Left hindlimb (tissue), 1 donor: ENCODE results near the gene SPDYE2.
A peak's percentile ranks its signal among the peaks of the same experiment; 100 is the strongest.
"Not testable (repeated sequence)": the region's sequence is repeated elsewhere in the genome, so short reads cannot be mapped to it uniquely, and the experiment has no call there.

Experiments
- DNase-seq: peaks from one replicate; pipeline ENCODE4 v3.0.0-alpha.2; 2018

Gene SPDYE2

DNA sequence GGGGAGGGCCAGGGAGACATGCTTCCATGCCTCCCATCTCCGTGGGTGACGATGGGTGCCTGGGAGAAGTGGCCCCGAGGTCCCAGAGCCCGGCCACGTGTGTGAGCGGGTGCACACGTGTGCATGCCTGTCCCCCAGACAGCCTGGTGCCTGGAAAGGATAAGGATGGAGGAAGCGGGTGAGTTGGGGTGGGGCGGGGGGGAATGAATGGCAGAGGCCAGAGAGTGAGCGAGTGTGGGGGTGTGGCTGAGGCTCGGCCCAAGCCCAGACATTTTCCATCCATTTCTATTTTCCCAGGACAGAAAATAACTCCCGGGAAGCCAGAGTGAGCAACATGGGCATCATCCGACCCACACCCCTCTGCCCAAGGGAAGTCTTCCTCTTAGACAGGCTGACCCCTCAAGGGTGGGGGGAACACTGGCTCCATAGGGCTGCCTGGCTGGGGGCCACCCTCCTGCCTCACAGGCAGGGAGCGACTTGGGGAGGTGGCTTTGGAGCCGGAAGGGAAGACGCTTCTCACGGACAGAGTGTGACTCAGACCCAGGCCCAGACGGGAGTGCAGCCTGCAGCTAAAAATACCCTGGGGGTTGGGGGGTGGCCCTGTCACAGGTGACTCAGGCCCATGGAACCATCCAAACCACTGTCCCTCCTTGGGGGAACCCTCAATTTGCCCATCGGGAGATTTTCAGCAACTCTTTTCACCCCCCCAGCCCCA lies 53.6 kb downstream of the SPDYE2 start:
- DNase-seq: not testable (repeated sequence)

DNA sequence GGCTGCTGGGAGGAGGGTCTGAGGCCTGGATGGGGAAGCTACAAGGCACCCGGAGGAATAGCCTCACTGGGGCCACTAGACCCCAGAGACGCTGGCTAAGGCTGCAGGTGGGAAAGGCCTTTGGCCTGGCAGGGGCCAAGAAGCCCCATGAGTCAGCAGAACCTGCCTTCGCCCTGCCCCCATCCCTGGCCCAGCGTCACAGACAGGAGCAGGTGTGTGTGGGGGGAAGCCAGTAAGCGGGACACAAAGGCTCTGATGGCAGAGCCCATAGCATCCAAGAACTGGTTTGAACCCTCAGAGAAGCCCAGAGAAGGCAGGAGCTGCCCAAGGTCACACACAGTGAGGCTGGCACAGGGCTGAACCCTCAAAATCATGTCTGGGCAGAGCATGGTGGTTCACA lies 55.8 kb downstream of the SPDYE2 start:
- DNase-seq: not testable (repeated sequence)

DNA sequence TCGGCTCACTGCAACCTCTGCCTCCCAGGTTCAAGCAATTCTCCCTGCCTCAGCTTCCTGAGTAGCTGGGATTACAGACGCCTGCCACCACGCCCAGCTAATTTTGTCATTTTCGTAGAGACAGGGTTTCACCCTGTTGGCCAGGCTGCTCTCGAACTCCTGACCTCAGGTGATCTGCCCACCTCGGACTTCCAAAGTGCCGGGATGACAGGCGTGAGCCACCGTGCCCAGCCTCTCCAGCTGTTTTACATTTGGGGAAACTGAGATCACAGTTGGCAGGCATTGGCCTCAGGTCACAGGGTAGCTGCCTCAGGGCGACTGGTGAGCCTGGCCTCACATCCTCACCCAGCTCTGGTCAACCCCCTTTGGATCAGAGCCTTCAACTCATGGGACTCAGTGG lies 58.7 kb downstream of the SPDYE2 start:
- not testable (repeated sequence) for DNase-seq

DNA sequence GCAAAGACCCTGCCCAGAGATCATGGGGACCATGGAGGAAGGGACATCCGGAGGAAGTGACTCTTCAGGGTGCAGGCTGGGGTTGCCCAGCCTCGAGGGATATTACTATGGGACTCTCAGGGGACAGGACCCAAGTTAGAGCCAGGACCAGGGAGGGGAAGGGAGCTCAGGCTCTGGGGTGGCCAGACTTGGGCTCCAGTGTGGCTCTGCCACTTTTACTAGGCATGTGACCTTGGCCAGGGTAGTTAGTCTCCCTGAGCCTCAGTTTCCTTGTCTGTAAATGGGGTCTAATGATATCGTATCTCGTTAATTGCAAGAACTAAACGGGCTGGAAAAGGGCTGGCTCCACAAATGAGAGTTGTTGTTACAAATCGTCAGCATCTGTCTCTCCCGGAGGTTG lies 59.4 kb downstream of the SPDYE2 start:
- DNase-seq: not testable (repeated sequence)

DNA sequence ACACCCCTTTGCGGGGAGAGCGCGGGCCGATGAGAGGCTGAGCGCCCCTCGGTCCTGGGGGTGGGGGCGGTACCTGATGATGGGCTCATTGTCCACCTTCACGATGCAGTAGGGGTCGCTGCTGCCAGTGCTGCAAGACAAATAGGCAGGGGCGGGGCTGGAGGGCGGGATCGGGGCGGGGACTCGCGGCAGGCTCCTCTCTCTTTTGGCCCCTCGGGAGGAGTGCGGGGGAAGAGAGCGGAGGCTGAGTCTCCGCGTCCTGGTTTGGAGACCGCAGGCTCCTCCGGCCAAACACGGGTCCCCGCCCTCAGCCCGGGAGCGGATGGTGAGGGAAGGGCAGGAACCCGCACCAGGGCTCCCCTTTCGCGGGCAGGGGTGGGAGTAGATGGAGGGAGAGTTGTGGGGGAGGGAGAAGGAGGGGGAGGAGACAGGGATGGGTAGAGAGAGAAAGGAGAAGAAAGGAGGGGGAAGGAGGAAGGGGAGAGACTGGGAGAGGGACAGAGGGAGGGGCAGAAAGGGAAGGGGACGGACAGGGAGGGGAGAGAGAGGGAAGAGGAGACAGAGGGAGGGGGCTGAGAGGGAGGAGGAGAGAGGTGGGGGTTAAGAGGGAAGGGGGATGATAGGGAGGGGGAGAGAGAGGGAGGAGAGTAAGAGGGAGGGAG lies 60.1 kb downstream of the SPDYE2 start:
- not testable (repeated sequence) for DNase-seq

DNA sequence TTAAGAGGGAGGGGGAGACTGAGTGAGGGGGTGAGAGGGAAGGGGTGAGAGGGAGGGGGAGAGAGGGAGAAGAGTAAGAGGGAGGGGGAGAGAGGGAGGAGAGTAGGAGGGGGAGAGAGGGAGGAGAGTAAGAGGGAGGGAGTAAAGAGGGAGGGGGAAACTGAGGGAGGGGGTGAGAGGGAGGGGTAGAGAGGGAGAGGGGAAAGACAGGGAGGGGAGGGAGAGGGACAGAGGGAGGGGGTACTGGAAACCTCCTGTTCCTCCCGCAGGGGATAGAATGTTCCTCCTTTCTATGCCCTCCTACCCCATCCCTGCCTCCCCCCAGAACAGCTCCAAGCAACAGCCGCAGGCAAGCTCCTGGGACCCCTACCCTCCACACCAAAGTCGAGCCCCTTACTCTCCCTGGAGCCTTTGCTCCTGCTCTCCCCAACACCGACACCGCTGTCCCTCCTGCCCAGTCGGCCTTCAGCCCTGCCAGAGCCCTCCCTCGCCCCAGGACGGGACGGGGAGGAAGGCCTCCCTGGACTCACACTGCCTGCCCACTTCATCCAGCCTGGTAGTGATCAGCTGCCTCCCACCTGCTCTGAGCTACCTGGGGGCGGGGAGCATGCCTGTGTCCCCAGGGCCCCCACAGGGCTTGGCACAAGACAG lies 60.8 kb downstream of the SPDYE2 start:
- DNase-seq: peak; percentile 65
